SU-DHL-6 (cell line): Measurements from ENCODE around the gene HSD3B7.

ENCODE experiments used
- EZH2phosphoT487 ChIP-seq: fragments of 200-600 bp; sonication (generic), shearing (Covaris generic); conservative IDR thresholded peaks from 2 replicates; pipeline ENCODE4 v1.6.1; 2018; ENCODE audit warnings: mild to moderate bottlenecking, antibody characterized with exemption, low read length, moderate library complexity, mixed read lengths
- TF ChIP-seq, protein P1 (sequence below): fragments of 200-600 bp; sonication (generic); IDR thresholded peaks from one replicate; pipeline ENCODE4 v1.5.1; 2017; ENCODE audit warnings: antibody characterized with exemption, mild to moderate bottlenecking, low read length, moderate library complexity; ENCODE audit not compliant: insufficient read depth, poor library complexity, severe bottlenecking

DNA sequence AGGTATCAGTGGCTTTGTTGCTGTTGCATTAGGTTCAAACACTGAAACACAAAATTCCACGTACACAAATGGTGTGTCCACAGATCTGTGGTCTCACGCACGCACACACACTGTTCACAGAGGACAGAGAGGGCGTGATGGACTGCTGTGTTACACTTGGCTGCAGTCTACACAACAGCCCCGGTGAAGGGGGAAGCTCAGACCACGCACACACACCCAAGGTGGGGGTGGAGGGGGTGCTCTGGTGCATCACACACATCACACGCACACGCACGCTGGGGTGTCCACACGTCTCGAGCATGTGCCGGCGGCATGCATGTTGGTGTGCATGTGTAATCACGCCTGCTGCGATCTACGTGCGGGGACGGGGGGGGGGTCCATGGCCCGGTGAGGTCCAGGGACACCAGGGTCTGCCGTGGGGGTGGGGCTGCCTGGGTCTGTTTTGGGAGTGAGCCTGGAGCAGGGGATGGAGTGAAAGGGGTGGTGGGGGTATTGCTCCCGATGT lies 7.3 kb downstream of the HSD3B7 start:
- TF ChIP-seq, protein P1, sequence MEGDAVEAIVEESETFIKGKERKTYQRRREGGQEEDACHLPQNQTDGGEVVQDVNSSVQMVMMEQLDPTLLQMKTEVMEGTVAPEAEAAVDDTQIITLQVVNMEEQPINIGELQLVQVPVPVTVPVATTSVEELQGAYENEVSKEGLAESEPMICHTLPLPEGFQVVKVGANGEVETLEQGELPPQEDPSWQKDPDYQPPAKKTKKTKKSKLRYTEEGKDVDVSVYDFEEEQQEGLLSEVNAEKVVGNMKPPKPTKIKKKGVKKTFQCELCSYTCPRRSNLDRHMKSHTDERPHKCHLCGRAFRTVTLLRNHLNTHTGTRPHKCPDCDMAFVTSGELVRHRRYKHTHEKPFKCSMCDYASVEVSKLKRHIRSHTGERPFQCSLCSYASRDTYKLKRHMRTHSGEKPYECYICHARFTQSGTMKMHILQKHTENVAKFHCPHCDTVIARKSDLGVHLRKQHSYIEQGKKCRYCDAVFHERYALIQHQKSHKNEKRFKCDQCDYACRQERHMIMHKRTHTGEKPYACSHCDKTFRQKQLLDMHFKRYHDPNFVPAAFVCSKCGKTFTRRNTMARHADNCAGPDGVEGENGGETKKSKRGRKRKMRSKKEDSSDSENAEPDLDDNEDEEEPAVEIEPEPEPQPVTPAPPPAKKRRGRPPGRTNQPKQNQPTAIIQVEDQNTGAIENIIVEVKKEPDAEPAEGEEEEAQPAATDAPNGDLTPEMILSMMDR: no peak
- TF ChIP-seq EZH2phosphoT487: no peak
